Measurements from ENCODE around the gene NPB. TPM values are rescaled to one million over a fixed set of nuclear protein-coding genes. Genes with fewer than 3 reads are reported as not detected.
A peak's percentile ranks its signal among the peaks of the same experiment; 100 is the strongest.

Gene NPB
- polyA plus RNA-seq, 3 donors = 0.08 to 0.16 TPM; not detected in 1

DNA sequence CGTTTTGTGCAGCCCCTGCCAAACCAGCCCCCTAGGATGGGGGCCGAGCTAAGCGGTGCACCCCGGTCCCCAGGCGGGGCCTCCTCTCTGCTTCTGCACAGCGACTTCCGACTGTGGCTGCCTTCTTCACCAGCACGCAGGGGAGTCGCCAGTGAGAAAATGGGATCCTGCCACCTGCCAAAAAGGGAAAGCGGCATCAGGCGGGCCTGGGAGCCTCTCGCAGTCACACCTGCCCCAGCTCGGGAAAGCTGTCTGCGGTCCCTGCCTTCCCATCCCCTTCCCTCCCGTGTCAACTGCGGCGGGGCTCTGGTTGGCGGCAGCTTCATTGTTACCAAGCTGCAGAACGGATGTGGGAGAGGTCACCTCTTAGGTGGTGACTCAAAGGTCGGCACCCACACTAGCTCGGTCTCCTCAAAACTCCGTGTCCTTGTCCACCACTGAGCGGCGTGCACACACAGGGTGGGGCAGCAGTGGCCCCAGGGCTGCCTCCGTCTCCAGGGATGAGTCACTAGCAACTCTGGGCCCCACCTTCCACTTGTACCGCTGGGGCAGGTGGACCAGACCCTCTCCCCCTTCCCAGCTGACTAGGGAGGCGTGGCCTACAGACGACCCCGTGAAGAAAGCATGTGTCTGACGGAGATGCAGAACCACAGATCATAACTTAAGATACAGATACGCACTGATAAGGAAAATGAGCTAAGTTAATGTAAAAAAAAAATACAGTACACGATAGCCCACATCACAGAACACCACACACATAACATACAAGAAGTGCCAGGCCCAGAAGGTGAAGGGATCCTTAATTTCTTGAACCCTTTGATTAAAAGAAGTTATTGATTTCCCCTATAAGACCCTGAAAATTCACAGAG lies 10.6 kb downstream of the NPB start:
- TF ChIP-seq, protein P1, sequence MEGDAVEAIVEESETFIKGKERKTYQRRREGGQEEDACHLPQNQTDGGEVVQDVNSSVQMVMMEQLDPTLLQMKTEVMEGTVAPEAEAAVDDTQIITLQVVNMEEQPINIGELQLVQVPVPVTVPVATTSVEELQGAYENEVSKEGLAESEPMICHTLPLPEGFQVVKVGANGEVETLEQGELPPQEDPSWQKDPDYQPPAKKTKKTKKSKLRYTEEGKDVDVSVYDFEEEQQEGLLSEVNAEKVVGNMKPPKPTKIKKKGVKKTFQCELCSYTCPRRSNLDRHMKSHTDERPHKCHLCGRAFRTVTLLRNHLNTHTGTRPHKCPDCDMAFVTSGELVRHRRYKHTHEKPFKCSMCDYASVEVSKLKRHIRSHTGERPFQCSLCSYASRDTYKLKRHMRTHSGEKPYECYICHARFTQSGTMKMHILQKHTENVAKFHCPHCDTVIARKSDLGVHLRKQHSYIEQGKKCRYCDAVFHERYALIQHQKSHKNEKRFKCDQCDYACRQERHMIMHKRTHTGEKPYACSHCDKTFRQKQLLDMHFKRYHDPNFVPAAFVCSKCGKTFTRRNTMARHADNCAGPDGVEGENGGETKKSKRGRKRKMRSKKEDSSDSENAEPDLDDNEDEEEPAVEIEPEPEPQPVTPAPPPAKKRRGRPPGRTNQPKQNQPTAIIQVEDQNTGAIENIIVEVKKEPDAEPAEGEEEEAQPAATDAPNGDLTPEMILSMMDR (IDR thresholded peaks at IDR 0.05) = no peak
- peaks cover 54% of the 10 kb centered on the region for H3K79me2 ChIP-seq (ENCODE audit: insufficient read depth, low read length)
- H3K27me3 ChIP-seq (ENCODE audit: control insufficient read depth in 2 of 2, insufficient read depth in 2 of 2, low read length in 2 of 2) = no peaks in the 10 kb centered on the region
- peaks cover 46 to 49% of the 10 kb centered on the region in 2 donors for H3K36me3 ChIP-seq (replicated peaks in 1 of 2; ENCODE audit: control insufficient read depth in 1 of 2, insufficient read depth in 2 of 2, low read length in 2 of 2)
- peak overlapping the region in 2 of 7 donors; percentile 30 to 72 for H3K27ac Mint-ChIP-seq
- H2AFZ ChIP-seq (ENCODE audit: insufficient read depth, low read depth, low read length, poor library complexity, severe bottlenecking) = no peak overlapping the region
- intact Hi-C loops (cut with micrococcal nuclease) = loop anchor here in 1 of 2 donors (10.0 kb wide), 1 partner anchor 48 kb away; the partner anchor contains the start of gene P4HB
- peaks cover 74% of the 10 kb centered on the region for H4K20me1 ChIP-seq (ENCODE audit: insufficient read depth, low read length)
- no peak overlapping the region for H3K4me3 ChIP-seq (replicated peaks in 1 of 3; ENCODE audit: low read depth in 2 of 3, low read length in 3 of 3)
- H3K9me3 Mint-ChIP-seq = peaks cover 0 to 10% (median 4%) of the 10 kb centered on the region in 7 donors
- peaks cover 49 to 66% of the 10 kb centered on the region in 2 donors for H3K36me3 Mint-ChIP-seq
- no peak overlapping the region for H3K4me2 ChIP-seq (replicated peaks; ENCODE audit: extremely low read depth, low read length, poor library complexity, severe bottlenecking)
- WGBS (ENCODE audit: insufficient coverage) = 61% methylated on average over 17 of the region's 32 CpGs
- DNase-seq = no peak
- peaks cover 0 to 2% of the 10 kb centered on the region in 2 donors for H3K9me3 ChIP-seq (replicated peaks in 1 of 2; ENCODE audit: control insufficient read depth in 1 of 2, insufficient read depth in 1 of 2, low read length in 2 of 2)
- no peaks in the 10 kb centered on the region for H3K27me3 Mint-ChIP-seq (ENCODE audit: low read depth in 3 of 3)
- H3K9ac ChIP-seq (ENCODE audit: insufficient read depth, low read length, poor library complexity, severe bottlenecking) = no peak overlapping the region
- H3K27ac ChIP-seq (ENCODE audit: low read depth in 1 of 2, low read length in 2 of 2) = no peak overlapping the region
- peaks cover 34 to 40% of the 10 kb centered on the region in 2 donors for H3K4me1 ChIP-seq (ENCODE audit: control insufficient read depth in 1 of 2, insufficient read depth in 2 of 2, low read length in 2 of 2)
- H3K4me1 Mint-ChIP-seq = peaks cover 41% of the 10 kb centered on the region
- no peak overlapping the region for H3K4me3 Mint-ChIP-seq

DNA sequence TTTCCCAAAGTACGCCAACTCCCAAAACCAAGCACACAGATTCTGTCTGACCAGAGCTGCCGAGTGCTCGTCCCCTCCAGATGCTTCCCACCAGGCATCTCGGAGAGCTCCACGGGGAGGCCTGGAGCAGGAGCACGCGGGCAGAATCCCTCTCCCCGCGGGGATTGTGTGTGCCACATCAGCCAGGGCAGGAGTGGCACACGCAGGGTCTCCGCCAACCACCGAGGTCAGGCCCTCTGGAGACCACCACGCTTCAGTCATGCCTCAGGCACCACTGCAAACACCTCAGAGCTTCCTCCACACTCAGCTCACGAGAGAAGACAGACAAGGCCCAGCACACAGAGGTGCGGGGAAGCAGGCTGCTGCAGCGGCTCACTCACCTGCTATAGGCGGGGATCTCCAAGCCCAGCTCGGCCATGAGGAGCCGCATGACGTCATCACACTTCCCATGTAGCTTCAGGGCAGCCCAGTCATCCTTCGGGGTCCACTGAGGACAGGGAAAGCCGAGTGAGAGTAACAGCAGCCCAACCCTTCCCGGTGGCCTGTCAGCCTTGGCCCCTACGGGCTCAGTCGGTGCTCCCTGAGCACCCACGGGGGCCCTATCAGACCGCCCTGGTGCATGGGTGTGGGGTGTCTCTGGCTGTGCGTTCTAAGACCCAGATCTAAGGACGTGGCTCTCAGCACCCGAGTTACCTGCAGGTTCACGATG lies 11.5 kb downstream of the NPB start:
- H3K9me3 Mint-ChIP-seq = peaks cover 0 to 10% (median 4%) of the 10 kb centered on the region in 7 donors
- Histone ChIP-seq H2AFZ (ENCODE audit: insufficient read depth, low read depth, low read length, poor library complexity, severe bottlenecking) (no peak overlapping the region), H3K4me2 (replicated peaks; ENCODE audit: extremely low read depth, low read length, poor library complexity, severe bottlenecking) (no peak overlapping the region), H3K79me2 (ENCODE audit: insufficient read depth, low read length) (peaks cover 62% of the 10 kb centered on the region), H3K4me3 (replicated peaks in 1 of 3; ENCODE audit: low read depth in 2 of 3, low read length in 3 of 3) (no peak overlapping the region), H3K9ac (ENCODE audit: insufficient read depth, low read length, poor library complexity, severe bottlenecking) (no peak overlapping the region), H3K9me3 (replicated peaks in 1 of 2; ENCODE audit: control insufficient read depth in 1 of 2, insufficient read depth in 1 of 2, low read length in 2 of 2) (peaks cover 0 to 2% of the 10 kb centered on the region in 2 donors), H3K4me1 (ENCODE audit: control insufficient read depth in 1 of 2, insufficient read depth in 2 of 2, low read length in 2 of 2) (peaks cover 39 to 46% of the 10 kb centered on the region in 2 donors), H3K36me3 (replicated peaks in 1 of 2; ENCODE audit: control insufficient read depth in 1 of 2, insufficient read depth in 2 of 2, low read length in 2 of 2) (peaks cover 40 to 43% of the 10 kb centered on the region in 2 donors), H4K20me1 (ENCODE audit: insufficient read depth, low read length) (peaks cover 79% of the 10 kb centered on the region), H3K27ac (ENCODE audit: low read depth in 1 of 2, low read length in 2 of 2) (no peak overlapping the region), H3K27me3 (ENCODE audit: control insufficient read depth in 2 of 2, insufficient read depth in 2 of 2, low read length in 2 of 2) (no peaks in the 10 kb centered on the region)
- H3K36me3 Mint-ChIP-seq = peaks cover 44 to 57% of the 10 kb centered on the region in 2 donors
- no peak overlapping the region for H3K4me3 Mint-ChIP-seq
- H3K27me3 Mint-ChIP-seq (ENCODE audit: low read depth in 3 of 3) = no peaks in the 10 kb centered on the region
- 94% methylated on average over 31 of the region's 31 CpGs for WGBS (ENCODE audit: insufficient coverage)
- intact Hi-C loops (cut with micrococcal nuclease) = loop anchor here in 1 of 2 donors (10.0 kb wide), 1 partner anchor 49 kb away; the partner anchor contains the start of gene P4HB
- peak overlapping the region in 2 of 7 donors; percentile 31 to 70 for H3K27ac Mint-ChIP-seq
- TF ChIP-seq, protein P1 (IDR thresholded peaks at IDR 0.05) = no peak
- H3K4me1 Mint-ChIP-seq = peaks cover 46% of the 10 kb centered on the region
- no peak for DNase-seq

Data from CD14-positive monocyte (primary cell).